Tibial artery (tissue), 4 donors: ENCODE data around the gene ITGAE.
A peak's percentile ranks its signal among the peaks of the same experiment; 100 is the strongest.

Experiments
- DNase-seq, 2 donors: peaks; one replicate each; pipeline ENCODE4 v3.0.0-alpha.2; 2019
- H3K27ac ChIP-seq, 2 donors: fragments of 200-600 bp; sonication (generic) in 1 of 2; 1 replicate in 1 of 2; 2 replicates in 1 of 2; pipeline ENCODE4 v1.5.1; 2018 to 2019; ENCODE audit warnings: mild to moderate bottlenecking in 1 of 2
- H3K27me3 ChIP-seq, 2 donors: fragments of 200-600 bp; sonication (generic) in 1 of 2; one replicate each; pipeline versions ENCODE4 v1.5.1 to v1.6.0; 2016 to 2019
- H3K36me3 ChIP-seq, 3 donors: fragments of 200-600 bp; sonication (generic) in 2 of 3; one replicate each; pipeline ENCODE4 v1.5.1; 2016 to 2019; ENCODE audit warnings: mild to moderate bottlenecking in 2 of 3
- H3K4me1 ChIP-seq, 4 donors: fragments of 200-600 bp; sonication (generic) in 2 of 4; 1 replicate in 3 of 4; 2 replicates in 1 of 4; pipeline ENCODE4 v1.5.1; 2016 to 2019
- H3K4me3 ChIP-seq, 2 donors: fragments of 200-600 bp; sonication (generic) in 1 of 2; 1 replicate in 1 of 2; 2 replicates in 1 of 2; pipeline ENCODE4 v1.5.1; 2018 to 2019; ENCODE audit warnings: mild to moderate bottlenecking in 2 of 2
- H3K9me3 ChIP-seq, 3 donors: fragments of 200-600 bp; sonication (generic) in 1 of 3; one replicate each; pipeline ENCODE4 v1.5.1; 2016 to 2019
- intact Hi-C: fragments of 100-400 bp; cut with DNase I; formaldehyde crosslinking; loops from one replicate; pipeline ENCODE4 v1.15.0; 2023; ENCODE audit warnings: low total_unique reads
- TF ChIP-seq, protein P1 (sequence below), 2 experiments: fragments of 200-600 bp in 1 of 2; fragments of 450-650 bp in 1 of 2; IDR thresholded peaks; one replicate each; pipeline ENCODE4 v1.5.1; 2017 to 2019; ENCODE audit warnings: antibody characterized with exemption in 2 of 2, mild to moderate bottlenecking in 1 of 2, moderate library complexity in 1 of 2

ITGAE gene

GRCh38 chr17:3800362-3801271 lies at the start of gene ITGAE:
Gene ITGAE, minus strand, starts transcription at chr17:3801188. Its CDS starts 44 bp downstream, at chr17:3801144.
- no peak within 1 kb of the TSS for H3K4me3 ChIP-seq
- H3K27ac ChIP-seq = no peak within 1 kb of the TSS
- intact Hi-C loops = no loop called here
- TF ChIP-seq, protein P1, sequence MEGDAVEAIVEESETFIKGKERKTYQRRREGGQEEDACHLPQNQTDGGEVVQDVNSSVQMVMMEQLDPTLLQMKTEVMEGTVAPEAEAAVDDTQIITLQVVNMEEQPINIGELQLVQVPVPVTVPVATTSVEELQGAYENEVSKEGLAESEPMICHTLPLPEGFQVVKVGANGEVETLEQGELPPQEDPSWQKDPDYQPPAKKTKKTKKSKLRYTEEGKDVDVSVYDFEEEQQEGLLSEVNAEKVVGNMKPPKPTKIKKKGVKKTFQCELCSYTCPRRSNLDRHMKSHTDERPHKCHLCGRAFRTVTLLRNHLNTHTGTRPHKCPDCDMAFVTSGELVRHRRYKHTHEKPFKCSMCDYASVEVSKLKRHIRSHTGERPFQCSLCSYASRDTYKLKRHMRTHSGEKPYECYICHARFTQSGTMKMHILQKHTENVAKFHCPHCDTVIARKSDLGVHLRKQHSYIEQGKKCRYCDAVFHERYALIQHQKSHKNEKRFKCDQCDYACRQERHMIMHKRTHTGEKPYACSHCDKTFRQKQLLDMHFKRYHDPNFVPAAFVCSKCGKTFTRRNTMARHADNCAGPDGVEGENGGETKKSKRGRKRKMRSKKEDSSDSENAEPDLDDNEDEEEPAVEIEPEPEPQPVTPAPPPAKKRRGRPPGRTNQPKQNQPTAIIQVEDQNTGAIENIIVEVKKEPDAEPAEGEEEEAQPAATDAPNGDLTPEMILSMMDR (IDR thresholded peaks at IDR 0.05) = no peak
- H3K36me3 ChIP-seq = peaks cover 0 to 1% (median 0%) of the 10 kb centered on the region in 3 donors
- peaks cover 0 to 10% of the 10 kb centered on the region in 2 donors for H3K27me3 ChIP-seq
- H3K4me1 ChIP-seq = no peaks in the 10 kb centered on the region
- no peak for DNase-seq
- H3K9me3 ChIP-seq = no peaks in the 10 kb centered on the region

- Histone ChIP-seq H3K4me3 (no peak overlapping the region), H3K4me1 (peaks cover 0 to 23% (median 10%) of the 10 kb centered on the region in 4 donors), H3K27ac (no peak overlapping the region), H3K27me3 (peaks cover 0 to 4% of the 10 kb centered on the region in 2 donors), H3K36me3 (peaks cover 0 to 3% (median 0%) of the 10 kb centered on the region in 3 donors), H3K9me3 (no peaks in the 10 kb centered on the region)
- DNase-seq = peak in 1 of 2 donors; percentile 60
- intact Hi-C loops = loop anchor here (10.0 kb wide), 1 partner anchor 114 kb away; no protein-coding TSS in a partner anchor
- TF ChIP-seq, protein P1 (IDR thresholded peaks at IDR 0.05) = no peak
These were observed 47.3 kb upstream of the ITGAE start for GRCh38 chr17:3848229-3848835.

DNA sequence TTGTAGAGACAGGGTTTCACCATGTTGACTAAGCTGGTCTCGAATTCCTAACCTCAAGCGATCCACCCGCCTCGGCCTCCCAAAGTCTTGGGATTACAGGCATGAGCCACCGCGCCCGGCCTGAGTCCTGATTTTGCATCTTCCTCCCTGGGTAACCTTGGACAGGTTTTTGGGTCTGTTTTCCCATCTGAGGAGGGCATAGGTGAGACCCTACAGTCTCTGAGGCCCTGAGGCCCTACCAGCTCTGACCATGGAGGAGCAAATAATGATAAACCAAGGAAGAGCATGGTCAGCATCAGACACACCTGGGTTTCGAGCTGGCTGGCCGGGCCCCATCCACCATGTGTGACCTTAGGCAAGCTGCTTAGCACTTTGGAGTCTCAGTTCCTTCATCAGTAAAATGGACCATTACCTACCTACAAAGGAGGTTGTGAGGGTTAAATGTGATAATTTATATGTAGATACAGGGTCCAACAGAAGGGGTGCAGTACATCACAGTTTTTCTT lies 46.2 kb upstream of the ITGAE start:
- Histone ChIP-seq H3K36me3 (peaks cover 0 to 14% (median 4%) of the 10 kb centered on the region in 3 donors), H3K4me3 (no peak overlapping the region), H3K9me3 (no peaks in the 10 kb centered on the region), H3K27ac (no peak overlapping the region), H3K4me1 (peaks cover 0 to 25% (median 10%) of the 10 kb centered on the region in 4 donors), H3K27me3 (peaks cover 0 to 4% of the 10 kb centered on the region in 2 donors)
- TF ChIP-seq, protein P1 (IDR thresholded peaks at IDR 0.05) = no peak
- intact Hi-C loops = loop anchor here (10.0 kb wide), 1 partner anchor 112 kb away; no protein-coding TSS in a partner anchor
- DNase-seq = no peak

DNA sequence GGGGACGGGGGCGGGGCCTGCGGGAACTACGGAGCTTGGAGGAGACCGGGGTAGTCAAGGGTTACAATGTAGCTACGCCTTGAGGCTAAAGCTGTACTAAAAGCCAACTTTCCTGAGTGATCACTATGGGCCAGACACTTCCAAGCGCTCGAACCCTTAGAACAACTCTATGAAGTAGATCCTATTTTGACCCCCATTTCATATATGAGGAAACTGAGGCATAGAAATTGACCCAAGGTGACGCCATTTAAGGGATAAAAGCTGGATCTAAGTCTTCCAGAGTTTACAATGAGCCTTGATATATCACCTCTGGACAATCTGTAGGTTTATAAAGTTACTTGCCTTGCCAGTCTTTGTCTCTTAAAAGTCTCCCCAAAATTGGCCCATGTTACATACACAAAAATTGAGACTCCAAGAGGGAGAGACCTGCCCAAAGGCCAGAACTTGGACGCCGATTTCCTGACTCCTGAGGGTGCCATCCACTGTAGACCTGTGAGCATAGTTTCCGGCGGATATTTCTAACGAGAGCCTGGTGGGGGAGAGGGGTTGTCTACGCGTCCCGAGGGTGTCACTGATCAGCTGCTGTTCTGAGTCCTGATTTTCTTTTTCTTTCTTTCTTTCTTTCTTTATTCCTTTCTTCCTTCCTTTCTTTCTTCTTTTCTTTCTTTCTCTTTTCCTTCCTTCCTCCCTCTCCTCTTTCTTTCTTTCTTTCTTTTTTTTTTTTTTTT lies 45.6 kb upstream of the ITGAE start:
- Histone ChIP-seq H3K4me3 (peak overlapping the region; percentile 76 to 92), H3K27ac (peak overlapping the region; percentile 87 to 91), H3K36me3 (peaks cover 0 to 19% (median 9%) of the 10 kb centered on the region in 3 donors), H3K4me1 (peaks cover 0 to 25% (median 10%) of the 10 kb centered on the region in 4 donors), H3K9me3 (no peaks in the 10 kb centered on the region), H3K27me3 (peaks cover 0 to 4% of the 10 kb centered on the region in 2 donors)
- TF ChIP-seq, protein P1 (IDR thresholded peaks at IDR 0.05) = peak in 1 of 2 experiments; percentile 9
- intact Hi-C loops = loop anchor here (10.0 kb wide), 1 partner anchor 112 kb away; no protein-coding TSS in a partner anchor
- DNase-seq = no peak
